Daoy (cell line): ENCODE measurements around the gene NHSL1. TPM values are rescaled to one million over a fixed set of nuclear protein-coding genes. Genes with fewer than 3 reads are reported as not detected.
A peak's percentile ranks its signal among the peaks of the same experiment; 100 is the strongest.

ENCODE experiments used
- DNase-seq: peaks from one replicate; pipeline ENCODE4 v3.0.0-alpha.2; 2015; ENCODE audit warnings: low read depth
- total RNA-seq: library from RNA; depleted of rRNA; stranded (reverse); fragments of >200 nt; shearing (Covaris generic); gene quantifications from 2 replicates; pipeline ENCODE4 v1.2.3, GENCODE V29; 2014; rRNA removed

NHSL1 gene, protein sequence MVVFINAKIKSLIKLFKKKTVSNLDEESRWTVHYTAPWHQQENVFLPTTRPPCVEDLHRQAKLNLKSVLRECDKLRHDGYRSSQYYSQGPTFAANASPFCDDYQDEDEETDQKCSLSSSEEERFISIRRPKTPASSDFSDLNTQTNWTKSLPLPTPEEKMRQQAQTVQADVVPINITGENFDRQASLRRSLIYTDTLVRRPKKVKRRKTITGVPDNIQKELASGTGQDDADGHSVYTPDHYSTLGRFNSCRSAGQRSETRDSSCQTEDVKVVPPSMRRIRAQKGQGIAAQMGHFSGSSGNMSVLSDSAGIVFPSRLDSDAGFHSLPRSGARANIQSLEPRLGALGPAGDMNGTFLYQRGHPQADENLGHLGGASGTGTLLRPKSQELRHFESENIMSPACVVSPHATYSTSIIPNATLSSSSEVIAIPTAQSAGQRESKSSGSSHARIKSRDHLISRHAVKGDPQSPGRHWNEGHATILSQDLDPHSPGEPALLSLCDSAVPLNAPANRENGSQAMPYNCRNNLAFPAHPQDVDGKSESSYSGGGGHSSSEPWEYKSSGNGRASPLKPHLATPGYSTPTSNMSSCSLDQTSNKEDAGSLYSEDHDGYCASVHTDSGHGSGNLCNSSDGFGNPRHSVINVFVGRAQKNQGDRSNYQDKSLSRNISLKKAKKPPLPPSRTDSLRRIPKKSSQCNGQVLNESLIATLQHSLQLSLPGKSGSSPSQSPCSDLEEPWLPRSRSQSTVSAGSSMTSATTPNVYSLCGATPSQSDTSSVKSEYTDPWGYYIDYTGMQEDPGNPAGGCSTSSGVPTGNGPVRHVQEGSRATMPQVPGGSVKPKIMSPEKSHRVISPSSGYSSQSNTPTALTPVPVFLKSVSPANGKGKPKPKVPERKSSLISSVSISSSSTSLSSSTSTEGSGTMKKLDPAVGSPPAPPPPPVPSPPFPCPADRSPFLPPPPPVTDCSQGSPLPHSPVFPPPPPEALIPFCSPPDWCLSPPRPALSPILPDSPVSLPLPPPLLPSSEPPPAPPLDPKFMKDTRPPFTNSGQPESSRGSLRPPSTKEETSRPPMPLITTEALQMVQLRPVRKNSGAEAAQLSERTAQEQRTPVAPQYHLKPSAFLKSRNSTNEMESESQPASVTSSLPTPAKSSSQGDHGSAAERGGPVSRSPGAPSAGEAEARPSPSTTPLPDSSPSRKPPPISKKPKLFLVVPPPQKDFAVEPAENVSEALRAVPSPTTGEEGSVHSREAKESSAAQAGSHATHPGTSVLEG (N-terminal part only)
- 2.2 and 4.2 TPM in 2 replicates for total RNA-seq

DNA sequence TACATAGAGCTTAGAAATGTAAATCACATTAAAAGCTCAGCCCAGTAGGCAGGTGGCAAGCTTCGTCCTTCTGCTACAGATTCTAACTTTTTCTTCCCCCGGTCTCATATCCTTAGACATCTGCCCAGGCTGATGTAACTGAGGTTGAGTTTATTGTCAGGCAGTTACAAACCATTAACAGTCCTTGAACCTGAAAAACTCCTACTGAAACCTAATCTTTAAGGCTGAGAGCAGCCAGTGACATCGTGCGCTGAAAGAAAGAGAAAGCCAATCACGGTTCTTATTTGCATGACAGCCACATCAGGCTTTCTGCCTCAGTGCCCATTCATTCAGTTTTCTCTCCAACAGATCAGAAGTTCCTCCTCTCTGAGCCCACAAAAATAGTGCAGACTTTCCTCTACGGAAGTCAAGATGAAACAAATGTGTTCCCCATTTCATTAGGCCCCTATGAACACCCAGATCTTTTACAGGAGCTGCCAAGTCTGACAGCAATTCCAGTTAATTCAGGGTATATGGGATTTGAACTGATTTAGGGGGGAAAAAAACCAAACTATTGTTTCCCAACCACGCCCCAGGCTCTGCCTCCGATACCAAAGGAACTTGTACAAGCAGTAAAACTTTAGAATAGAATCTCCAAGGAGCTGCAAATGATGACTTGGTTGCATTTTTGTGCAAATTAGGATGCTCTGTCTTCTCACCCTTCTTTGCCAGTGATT lies at the start of gene NHSL1:
TSS of gene NHSL1 (minus strand) at position 192 of the 716 bp plus-strand sequence. CDS start 204 bp downstream, outside the sequence.
- no peak for DNase-seq

- DNase-seq = peak; percentile 73
These were observed 47.5 kb upstream of the NHSL1 start for GRCh38 chr6:138546733-138547185.

GRCh38 chr6:138545621-138545980 lies 46.3 kb upstream of the NHSL1 start:
- DNase-seq = peak; percentile 19

DNA sequence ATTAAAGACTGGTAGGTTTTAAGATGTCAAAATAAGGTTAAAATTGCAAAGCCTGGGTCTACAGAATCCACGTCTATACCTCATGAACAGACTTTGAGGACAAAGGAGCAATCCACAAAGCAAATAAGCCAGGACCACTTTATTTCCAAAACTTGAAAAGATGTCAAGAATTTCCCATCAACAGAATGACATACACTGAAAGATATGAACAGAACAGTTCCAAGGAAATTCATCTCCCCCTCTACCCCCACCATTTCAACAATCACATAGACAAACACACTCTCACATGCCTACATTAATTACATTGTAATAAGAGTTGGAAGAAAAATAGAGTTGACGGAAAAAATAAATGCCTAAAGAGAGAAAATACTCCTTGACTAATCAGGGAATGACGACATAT lies 45.2 kb upstream of the NHSL1 start:
- no peak for DNase-seq

GRCh38 chr6:138543657-138544056 lies 44.4 kb upstream of the NHSL1 start:
- DNase-seq = no peak

DNA sequence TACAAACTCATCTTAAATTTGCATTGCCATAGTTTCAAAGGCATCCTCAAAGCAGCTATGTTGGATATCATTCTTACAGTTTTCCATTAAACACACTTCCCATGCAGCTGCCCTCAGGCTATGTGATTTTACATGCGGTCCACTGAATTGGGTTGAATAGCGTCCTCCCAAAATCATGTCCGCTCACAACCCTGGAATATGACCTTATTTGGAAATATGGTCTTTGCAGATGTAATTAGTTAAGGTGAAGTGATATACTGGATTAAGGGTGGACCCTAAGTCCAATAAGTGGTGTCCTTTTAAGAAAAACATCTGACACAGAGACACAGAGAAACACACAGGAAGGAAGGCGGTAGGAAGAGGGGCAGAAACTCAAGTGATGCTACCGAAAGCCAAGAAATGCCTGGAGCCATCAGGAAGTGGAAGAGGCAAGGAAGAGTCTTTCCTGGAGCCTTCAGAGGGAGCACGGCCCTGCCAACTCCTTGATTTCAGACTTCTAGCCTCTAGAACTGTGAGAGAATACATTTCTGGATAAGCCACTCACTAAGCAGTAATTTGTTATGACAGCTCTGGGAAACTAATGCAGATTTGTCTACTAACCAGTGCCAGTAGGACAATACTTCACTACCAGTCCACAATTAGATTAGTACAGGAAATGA lies 42.7 kb upstream of the NHSL1 start:
- no peak for DNase-seq

- no peak for DNase-seq
These were observed 41.2 kb upstream of the NHSL1 start for GRCh38 chr6:138540468-138540867.

DNA sequence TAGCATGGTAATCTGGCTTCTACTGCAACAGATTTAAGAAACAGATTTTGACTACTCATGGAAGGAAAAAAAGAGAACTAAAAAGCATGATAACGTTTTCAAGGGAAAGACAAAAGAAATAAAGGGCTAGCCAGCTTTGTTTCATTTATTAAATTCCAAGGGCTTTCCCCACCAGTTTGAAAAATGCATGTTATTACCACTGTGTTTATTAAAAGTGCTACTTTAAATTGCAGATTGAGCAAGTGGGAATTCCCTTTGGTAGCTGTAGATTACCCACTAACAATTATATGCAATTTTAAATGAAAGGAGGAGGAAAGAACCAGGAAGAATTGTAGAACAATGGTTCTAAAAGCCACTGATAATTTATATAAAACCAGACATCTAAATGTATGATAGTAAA lies 40.6 kb upstream of the NHSL1 start:
- no peak for DNase-seq

DNA sequence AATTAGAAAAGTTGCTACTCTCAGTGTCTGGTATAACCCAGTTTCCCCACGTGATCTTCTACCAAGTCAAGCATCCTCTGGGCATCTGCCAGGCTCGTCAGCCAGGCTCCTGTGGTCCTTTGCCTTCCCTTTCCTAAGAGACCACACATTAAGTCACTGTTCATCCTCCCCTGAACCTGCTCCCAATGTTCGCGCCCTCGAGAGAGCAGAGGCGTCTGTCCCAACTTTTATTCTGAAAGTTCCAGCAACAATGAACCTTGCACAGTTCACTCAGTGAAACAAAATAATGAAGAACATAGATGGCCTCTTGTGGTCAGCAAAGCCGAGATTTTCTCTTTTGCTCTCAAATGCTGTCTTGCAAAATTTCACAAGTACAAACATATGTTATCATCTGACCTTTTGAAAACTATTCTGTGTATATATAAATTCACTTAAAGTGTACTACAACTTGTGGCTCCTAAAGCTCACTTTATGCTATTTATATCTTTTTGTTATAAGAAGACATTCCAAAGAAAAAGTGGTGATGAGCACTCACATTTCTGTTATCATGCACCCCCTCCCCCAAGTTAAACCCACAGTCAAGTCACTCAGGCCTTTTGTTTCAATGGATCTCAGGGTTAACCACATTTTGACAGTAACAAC lies 39.2 kb upstream of the NHSL1 start:
- no peak for DNase-seq

GRCh38 chr6:138537106-138537505 lies 37.8 kb upstream of the NHSL1 start:
- no peak for DNase-seq

- no peak for DNase-seq
These were observed 36.6 kb upstream of the NHSL1 start for GRCh38 chr6:138535728-138536455.

GRCh38 chr6:138533667-138534066 lies 34.4 kb upstream of the NHSL1 start:
- DNase-seq = no peak

- DNase-seq = no peak
These were observed 32.1 kb upstream of the NHSL1 start for GRCh38 chr6:138531387-138531786.

GRCh38 chr6:138529478-138529877 lies 30.2 kb upstream of the NHSL1 start:
- DNase-seq = no peak

GRCh38 chr6:138528956-138529355 lies 29.7 kb upstream of the NHSL1 start:
- DNase-seq = no peak

- DNase-seq = no peak
These were observed 28.8 kb upstream of the NHSL1 start for GRCh38 chr6:138528137-138528536.

GRCh38 chr6:138527411-138528088 lies 28.3 kb upstream of the NHSL1 start:
- no peak for DNase-seq

DNA sequence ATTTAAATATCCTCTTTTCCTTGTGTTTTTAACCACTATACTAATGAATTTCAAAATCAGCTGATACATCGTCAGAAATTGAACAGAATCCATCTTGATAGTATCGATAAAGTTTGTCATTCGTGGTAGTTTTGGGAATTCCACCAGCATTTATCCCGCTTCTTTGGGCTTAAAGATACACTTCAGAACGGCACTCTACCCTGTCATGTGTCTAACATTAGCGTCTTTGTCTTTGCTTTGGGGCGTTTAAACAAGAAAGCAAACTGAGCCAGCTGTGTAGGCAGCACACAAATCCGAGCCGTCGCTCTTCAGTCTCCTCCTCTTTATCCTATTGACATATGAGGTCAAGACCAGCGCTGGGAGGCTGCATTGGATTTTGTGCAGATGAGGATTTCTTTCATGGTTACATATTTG lies 27.5 kb upstream of the NHSL1 start:
- DNase-seq = no peak

DNA sequence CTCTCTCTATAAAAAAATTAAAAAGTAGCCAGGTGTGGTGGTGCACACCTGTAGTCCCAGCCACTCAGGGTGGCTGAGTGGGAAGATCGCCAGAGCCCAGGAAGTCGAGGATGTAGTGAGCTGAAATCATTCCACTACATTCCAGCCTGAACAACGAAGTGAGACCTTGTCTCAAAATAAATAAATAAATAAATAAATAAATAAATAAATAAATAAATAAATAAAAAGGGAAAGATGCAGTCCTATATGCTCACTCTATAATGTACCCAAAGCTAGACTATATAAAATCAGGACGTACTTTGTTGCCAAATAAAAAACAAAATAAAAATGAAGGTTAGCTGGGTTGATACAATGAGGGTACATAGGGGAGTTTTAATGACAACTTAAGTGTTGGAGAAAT lies 26.1 kb upstream of the NHSL1 start:
- DNase-seq = no peak
